Measurements from ENCODE around the gene HTT-AS. TPM values are rescaled to one million over a fixed set of nuclear protein-coding genes. Genes with fewer than 3 reads are reported as not detected.

HTT-AS gene
- total and polyA plus RNA-seq, 2 of the 8 experiments (the other 6 are each of a cell fraction or from before 2014, with no cell fraction given), result not detected

DNA sequence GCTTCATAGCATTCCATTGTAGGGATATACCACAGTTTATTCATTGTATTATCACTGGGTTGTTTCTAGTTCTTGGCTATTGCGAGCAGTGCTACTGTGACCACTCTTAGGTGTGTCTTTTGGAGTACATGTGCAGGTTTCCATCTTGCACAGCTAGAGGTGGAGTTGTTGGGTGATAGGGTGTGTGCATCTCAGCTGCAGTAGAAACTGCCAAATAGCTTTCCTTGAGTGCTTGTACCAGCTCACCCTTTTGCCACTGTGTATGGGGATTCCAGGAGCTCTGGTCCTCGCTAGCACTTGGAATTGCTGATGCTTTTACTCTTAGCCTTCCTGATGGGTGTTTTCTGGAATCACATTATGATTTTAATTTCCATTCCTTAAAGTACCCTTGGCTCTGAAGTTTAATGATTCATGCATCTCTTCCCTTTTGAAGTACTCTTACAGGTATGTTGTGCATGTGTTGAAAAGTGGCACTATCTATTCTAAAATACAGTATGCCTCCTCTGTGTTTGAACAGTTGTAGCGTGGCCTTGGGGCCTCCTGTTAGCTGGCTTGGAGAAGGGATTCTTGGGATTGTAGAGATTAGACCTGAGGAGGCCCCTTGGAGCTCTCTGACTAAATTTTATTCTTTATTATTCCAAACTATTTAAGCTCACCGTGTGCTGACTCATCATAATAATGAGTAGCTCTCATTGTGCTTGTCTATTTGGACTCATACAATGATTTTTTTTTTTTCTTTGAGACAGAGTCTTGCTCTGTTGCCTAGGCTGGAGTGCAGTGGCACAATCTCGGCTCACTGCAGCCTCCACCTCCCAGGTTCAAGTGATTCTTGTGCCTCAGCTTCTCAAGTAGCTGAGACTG lies 38.5 kb upstream of the HTT-AS start:
- Histone ChIP-seq H4K8ac (ENCODE audit: extremely low read depth, insufficient read depth, low read length) (no peak overlapping the region), H4K20me1 (replicated peaks in 1 of 2; ENCODE audit: control insufficient read depth in 1 of 2, insufficient read depth in 2 of 2, low read length in 2 of 2) (peaks cover 0 to 9% of the 10 kb centered on the region in 2 experiments), H2BK12ac (ENCODE audit: low read depth, low read length) (no peak overlapping the region), H2BK120ac (replicated peaks; ENCODE audit: low read depth, low read length) (no peak overlapping the region), H3K79me1 (ENCODE audit: low read depth, low read length) (no peaks in the 10 kb centered on the region), H2AK5ac (ENCODE audit: low read depth, low read length) (no peak overlapping the region), H4K91ac (replicated peaks; ENCODE audit: insufficient read length, low read length) (no peak overlapping the region), H3K36me3 (ENCODE audit: control insufficient read depth in 2 of 4, insufficient read depth in 4 of 4, low read length in 3 of 4) (peaks cover 23 to 59% (median 44%) of the 10 kb centered on the region in 4 experiments), H3K79me2 (ENCODE audit: control insufficient read depth in 1 of 2, insufficient read depth in 2 of 2, low read length in 2 of 2) (no peaks in the 10 kb centered on the region), H3K14ac (ENCODE audit: insufficient read length) (no peak overlapping the region), H3K4me1 (replicated peaks in 1 of 4; ENCODE audit: control insufficient read depth in 3 of 4, insufficient read depth in 4 of 4, low read length in 3 of 4) (no peaks in the 10 kb centered on the region), H3K56ac (replicated peaks; ENCODE audit: insufficient read length, low read depth, low read length) (no peak overlapping the region), H3K23me2 (ENCODE audit: low read depth, low read length) (no peaks in the 10 kb centered on the region), H3K23ac (ENCODE audit: insufficient read length) (no peak overlapping the region), H3K27me3 (replicated peaks in 1 of 4; ENCODE audit: control insufficient read depth in 3 of 4, extremely low read depth in 1 of 4, insufficient read depth in 3 of 4, low read length in 3 of 4) (no peaks in the 10 kb centered on the region), H2BK20ac (ENCODE audit: low read length) (no peak overlapping the region), H4K5ac (ENCODE audit: insufficient read length, low read depth, low read length) (no peak overlapping the region), H3K4ac (replicated peaks; ENCODE audit: insufficient read length, low read depth, low read length) (no peak overlapping the region), H2AFZ (ENCODE audit: low read length) (no peak overlapping the region), H2BK15ac (ENCODE audit: low read length) (no peak overlapping the region), H3K4me2 (ENCODE audit: insufficient read depth in 1 of 2, low read depth in 2 of 2, low read length in 2 of 2) (no peak overlapping the region), H3K18ac (ENCODE audit: extremely low read depth, low read length) (no peak overlapping the region), H3K9ac (replicated peaks in 1 of 4; ENCODE audit: extremely low read depth in 1 of 4, low read depth in 3 of 4, low read length in 3 of 4) (no peak overlapping the region), H2BK5ac (ENCODE audit: low read depth, low read length) (no peak overlapping the region), H3K27ac (ENCODE audit: low read depth, low read length) (no peak overlapping the region), H3K4me3 (ENCODE audit: extremely low read depth in 1 of 4, insufficient read depth in 2 of 4, low read depth in 3 of 4, low read length in 4 of 4) (no peak overlapping the region), H3K9me3 (ENCODE audit: insufficient read depth in 2 of 2, low read depth in 1 of 2, low read length in 1 of 2) (no peaks in the 10 kb centered on the region; a peak in 1 of 4 replicates)
- TF ChIP-seq MAFK (IDR thresholded peaks at IDR 0.05; ENCODE audit: low read depth, low read length) (peak; percentile 16; the same call in 1 of the 2 replicates), POLR2AphosphoS5 (IDR thresholded peaks at IDR 0.05; ENCODE audit: low read depth, low read length) (no peak), USF2 (IDR thresholded peaks at IDR 0.05; ENCODE audit: low read length) (no peak), HDAC2 (IDR thresholded peaks at IDR 0.05; ENCODE audit: borderline replicate concordance in 1 of 2, low read depth in 2 of 2, low read length in 2 of 2) (no peak), SIN3A (conservative IDR thresholded peaks at IDR 0.05 in 1 of 2, IDR thresholded peaks at IDR 0.05 in 1 of 2; ENCODE audit: low read depth in 1 of 2, low read length in 2 of 2) (no peak)
- FAIRE-seq (no peak), DNase-seq (ENCODE audit: low read depth in 1 of 2, low spot score in 2 of 2) (no peak)
- ChIA-PET POLR2A (ENCODE audit: partially characterized antibody) (no interaction called here), CTCF (ENCODE audit: partially characterized antibody) (interaction anchor here (0.6 to 1.0 kb wide), 5 partner anchors 40 to 86 kb away, joined by 3 to 4 read pairs (median 3); no protein-coding TSS in a partner anchor)
- WGBS, 2 experiments (ENCODE audit: extremely low coverage in 1 of 2, insufficient coverage in 1 of 2, insufficient read length in 1 of 2, insufficient replicate concordance in 2 of 2, low coverage in 1 of 2, low lambda C conversion rate in 2 of 2, missing lambda C conversion rate in 1 of 2), result 94% methylated on average over 5 of the region's 5 CpGs; no CpG with 5 or more reads in 1 of the 2 experiments
